CD4-positive, alpha-beta memory T cell (primary cell): Measurements from ENCODE around the gene PRKD2. TPM values are rescaled to one million over a fixed set of nuclear protein-coding genes. Genes with fewer than 3 reads are reported as not detected.

Experiments
- CTCF ChIA-PET: fragments of 350-600 bp; sonication (Branson Sonifier 250); formaldehyde crosslinking; loops from one replicate; lab custom pipeline; 2021; ENCODE audit warnings: inconsistent platforms; ENCODE audit not compliant: partially characterized antibody; lab: Charles Lee
- POLR2A ChIA-PET: fragments of 350-600 bp; sonication (Branson Sonifier 250); formaldehyde crosslinking; loops from one replicate; lab custom pipeline; 2021; ENCODE audit not compliant: partially characterized antibody; lab: Charles Lee
- DNase-seq, 5 donors: peaks; one replicate each; pipeline versions ENCODE4 v3.0.0 to v3.0.0-alpha.2; 2020 to 2022; ENCODE audit warnings: mixed read lengths in 1 of 5
- H3K27ac ChIP-seq: one replicate; pipeline ENCODE4 v1.7.0; 2013; ENCODE audit warnings: low read depth, low read length
- H3K27me3 ChIP-seq: 2 replicates; pipeline ENCODE4 v1.7.0; 2013; ENCODE audit warnings: mild to moderate bottlenecking, low read length, moderate library complexity; ENCODE audit not compliant: insufficient read depth
- H3K36me3 ChIP-seq: 2 replicates; pipeline ENCODE4 v1.7.0; 2013; ENCODE audit warnings: mild to moderate bottlenecking, low read length, moderate library complexity; ENCODE audit not compliant: insufficient read depth
- H3K4me1 ChIP-seq: 2 replicates; pipeline ENCODE4 v1.7.0; 2013; ENCODE audit warnings: mild to moderate bottlenecking, low read length, moderate library complexity; ENCODE audit not compliant: insufficient read depth
- H3K4me3 ChIP-seq, 2 donors: one replicate each; pipeline ENCODE4 v1.7.0; 2013; ENCODE audit warnings: low read length in 2 of 2, mild to moderate bottlenecking in 1 of 2
- H3K9me3 ChIP-seq, 2 donors: one replicate each; pipeline ENCODE4 v1.7.0; 2013; ENCODE audit warnings: low read length in 2 of 2, control low read depth in 1 of 2; ENCODE audit not compliant: control insufficient read depth in 1 of 2
- H3K27ac Mint-ChIP-seq, 7 donors: one replicate each; pipeline ENCODE4 v1.8.0; 2020 to 2021; ENCODE audit warnings: mixed read lengths in 7 of 7, mild to moderate bottlenecking in 6 of 7, inconsistent platforms in 3 of 7, moderate library complexity in 3 of 7
- H3K27me3 Mint-ChIP-seq, 2 donors: one replicate each; pipeline ENCODE4 v1.8.0; 2020 to 2021; ENCODE audit warnings: mixed read lengths in 2 of 2
- H3K36me3 Mint-ChIP-seq, 2 donors: one replicate each; pipeline ENCODE4 v1.8.0; 2020 to 2021; ENCODE audit warnings: mixed read lengths in 2 of 2, inconsistent platforms in 1 of 2, mild to moderate bottlenecking in 1 of 2
- H3K4me1 Mint-ChIP-seq, 4 donors: one replicate each; pipeline ENCODE4 v1.8.0; 2020 to 2021; ENCODE audit warnings: mixed read lengths in 4 of 4, mild to moderate bottlenecking in 1 of 4
- H3K4me3 Mint-ChIP-seq, 8 donors: one replicate each; pipeline ENCODE4 v1.8.0; 2020 to 2021; ENCODE audit warnings: mixed read lengths in 8 of 8, mild to moderate bottlenecking in 7 of 8, moderate library complexity in 6 of 8, inconsistent platforms in 3 of 8
- H3K9me3 Mint-ChIP-seq, 8 donors: one replicate each; pipeline ENCODE4 v1.8.0; 2020 to 2021; ENCODE audit warnings: mixed read lengths in 8 of 8, mild to moderate bottlenecking in 5 of 8, inconsistent platforms in 3 of 8, moderate library complexity in 1 of 8
- intact Hi-C: fragments of 100-400 bp; cut with micrococcal nuclease; formaldehyde crosslinking; loops from one replicate; pipeline ENCODE4 v1.15.1; 2023
- polyA plus RNA-seq, 2 donors: library from polyadenylated mRNA; unstranded; fragments of 300-500 nt; fragmentation: Illumina TruSeq; gene quantifications; one replicate each; pipeline ENCODE4 v1.2.3, GENCODE V29; 2021
- total RNA-seq, 2 experiments: library from RNA; stranded (reverse); gene quantifications; one replicate each; pipeline ENCODE4 v1.2.3, GENCODE V29; 2021

The PRKD2 gene
- total and polyA plus RNA-seq, 4 experiments from 2014 or later, result 27.6 to 122 (median 102) TPM

DNA sequence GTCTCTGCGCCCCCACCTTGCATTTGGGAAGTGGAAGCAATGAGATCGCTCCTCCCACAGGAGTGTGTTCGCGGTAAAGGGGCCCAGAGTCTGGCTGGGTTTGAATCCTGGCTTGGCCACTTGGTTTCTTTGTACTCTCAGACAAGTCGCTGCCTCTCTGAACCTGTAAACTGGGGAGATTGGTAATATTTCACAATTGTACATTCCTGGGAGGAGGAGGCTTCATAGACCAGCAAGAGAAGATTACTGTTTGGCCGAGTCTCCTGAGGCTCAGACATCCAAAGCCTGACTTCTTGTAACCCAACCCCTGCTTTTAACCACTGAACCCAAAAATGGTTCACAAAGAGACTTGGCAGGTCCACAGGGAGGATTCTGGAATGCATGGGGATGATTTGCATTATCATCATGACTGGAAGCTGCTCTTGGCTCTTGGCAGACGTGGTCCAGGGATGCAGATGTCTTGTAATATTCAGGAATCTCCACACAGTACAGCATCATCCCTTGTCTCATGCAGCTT lies 43.0 kb upstream of the PRKD2 start:
- Mint-ChIP-seq H3K9me3 (no peaks in the 10 kb centered on the region), H3K4me1 (peaks cover 0 to 5% (median 0%) of the 10 kb centered on the region in 4 donors), H3K36me3 (peaks cover 0 to 6% of the 10 kb centered on the region in 2 donors), H3K27ac (no peak overlapping the region), H3K4me3 (no peak overlapping the region), H3K27me3 (no peaks in the 10 kb centered on the region)
- no peak for DNase-seq
- intact Hi-C loops, result no loop called here
- Histone ChIP-seq H3K27ac (no peak overlapping the region), H3K9me3 (no peaks in the 10 kb centered on the region), H3K4me3 (no peak overlapping the region), H3K36me3 (no peaks in the 10 kb centered on the region), H3K4me1 (no peaks in the 10 kb centered on the region), H3K27me3 (no peaks in the 10 kb centered on the region)
- ChIA-PET CTCF (interaction anchor here (1.2 to 15.7 kb wide), 3 partner anchors 10 to 83 kb away, joined by 3 to 335 read pairs (median 14); no protein-coding TSS in a partner anchor), POLR2A (no interaction called here)

DNA sequence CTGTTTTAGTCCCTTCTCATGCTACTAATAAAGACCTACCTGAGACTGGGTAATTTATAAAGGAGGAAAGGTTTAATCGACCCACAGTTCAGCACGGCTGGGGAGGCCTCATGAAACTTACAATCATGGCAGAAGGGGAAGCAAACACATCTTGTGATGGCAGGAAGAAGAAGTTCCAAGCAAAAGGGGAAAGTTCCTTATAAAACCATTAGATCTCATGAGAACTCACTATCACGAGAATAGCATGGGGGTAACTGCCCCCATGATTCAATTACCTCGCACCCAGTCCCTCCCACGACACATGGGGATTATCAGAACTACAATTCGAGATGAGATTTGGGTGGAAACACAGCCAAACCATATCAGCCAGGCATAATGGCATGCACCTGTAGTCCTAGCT lies 42.3 kb upstream of the PRKD2 start:
- no peak overlapping the region for H3K4me3 ChIP-seq
- H3K36me3 Mint-ChIP-seq, result peaks cover 0 to 6% of the 10 kb centered on the region in 2 donors
- DNase-seq, result no peak
- CTCF ChIA-PET, result interaction anchor here (1.7 to 15.7 kb wide), 6 partner anchors 8 to 254 kb away, joined by 7 to 335 read pairs (median 16); no protein-coding TSS in a partner anchor
- no peaks in the 10 kb centered on the region for H3K9me3 ChIP-seq
- H3K27ac ChIP-seq, result no peak overlapping the region
- intact Hi-C loops, result no loop called here
- H3K27ac Mint-ChIP-seq, result peak overlapping the region in 1 of 7 donors; percentile 52
- no peaks in the 10 kb centered on the region for H3K27me3 ChIP-seq
- no peak overlapping the region for H3K4me3 Mint-ChIP-seq
- H3K4me1 Mint-ChIP-seq, result peaks cover 0 to 5% (median 0%) of the 10 kb centered on the region in 4 donors
- H3K36me3 ChIP-seq, result no peaks in the 10 kb centered on the region
- POLR2A ChIA-PET, result no interaction called here
- no peaks in the 10 kb centered on the region for H3K4me1 ChIP-seq
- no peaks in the 10 kb centered on the region for H3K9me3 Mint-ChIP-seq
- no peaks in the 10 kb centered on the region for H3K27me3 Mint-ChIP-seq

DNA sequence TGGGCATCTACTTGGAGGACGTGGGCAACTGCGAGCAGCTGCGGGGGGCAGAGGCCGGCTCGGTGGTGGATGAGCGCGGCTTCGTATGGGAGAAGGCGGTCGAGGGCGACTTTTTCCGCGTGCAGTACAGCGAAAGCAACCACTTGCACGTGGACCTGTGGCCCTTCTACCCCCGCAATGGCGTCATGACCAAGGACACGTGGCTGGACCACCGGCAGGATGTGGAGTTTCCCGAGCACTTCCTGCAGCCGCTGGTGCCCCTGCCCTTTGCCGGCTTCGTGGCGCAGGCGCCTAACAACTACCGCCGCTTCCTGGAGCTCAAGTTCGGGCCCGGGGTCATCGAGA lies 39.6 kb upstream of the PRKD2 start:
- POLR2A ChIA-PET, result interaction anchor here (2.7 kb wide), 1 partner anchor 84 kb away, joined by 15 read pairs; no protein-coding TSS in a partner anchor

DNA sequence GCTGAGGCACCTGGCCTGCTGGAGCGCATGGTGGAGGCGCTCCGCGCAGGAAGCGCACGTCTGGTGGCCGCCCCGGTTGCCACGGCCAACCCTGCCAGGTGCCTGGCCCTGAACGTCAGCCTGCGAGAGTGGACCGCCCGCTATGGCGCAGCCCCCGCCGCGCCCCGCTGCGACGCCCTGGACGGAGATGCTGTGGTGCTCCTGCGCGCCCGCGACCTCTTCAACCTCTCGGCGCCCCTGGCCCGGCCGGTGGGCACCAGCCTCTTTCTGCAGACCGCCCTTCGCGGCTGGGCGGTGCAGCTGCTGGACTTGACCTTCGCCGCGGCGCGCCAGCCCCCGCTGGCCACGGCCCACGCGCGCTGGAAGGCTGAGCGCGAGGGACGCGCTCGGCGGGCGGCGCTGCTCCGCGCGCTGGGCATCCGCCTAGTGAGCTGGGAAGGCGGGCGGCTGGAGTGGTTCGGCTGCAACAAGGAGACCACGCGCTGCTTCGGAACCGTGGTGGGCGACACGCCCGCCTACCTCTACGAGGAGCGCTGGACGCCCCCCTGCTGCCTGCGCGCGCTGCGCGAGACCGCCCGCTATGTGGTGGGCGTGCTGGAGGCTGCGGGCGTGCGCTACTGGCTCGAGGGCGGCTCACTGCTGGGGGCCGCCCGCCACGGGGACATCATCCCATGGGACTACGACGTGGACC lies 39.1 kb upstream of the PRKD2 start:
- Mint-ChIP-seq H3K36me3 (peaks cover 0 to 19% of the 10 kb centered on the region in 2 donors), H3K4me1 (peaks cover 5 to 9% (median 6%) of the 10 kb centered on the region in 4 donors), H3K4me3 (no peak overlapping the region), H3K27ac (no peak overlapping the region), H3K9me3 (no peaks in the 10 kb centered on the region), H3K27me3 (no peaks in the 10 kb centered on the region)
- Histone ChIP-seq H3K27me3 (no peaks in the 10 kb centered on the region), H3K27ac (no peak overlapping the region), H3K4me3 (no peak overlapping the region), H3K9me3 (no peaks in the 10 kb centered on the region), H3K4me1 (no peaks in the 10 kb centered on the region), H3K36me3 (no peaks in the 10 kb centered on the region)
- DNase-seq, result no peak
- ChIA-PET POLR2A (interaction anchor here (2.7 kb wide), 1 partner anchor 85 kb away, joined by 15 read pairs; no protein-coding TSS in a partner anchor), CTCF (interaction anchor here (0.6 to 15.7 kb wide), 13 partner anchors 7 to 112 kb away, joined by 3 to 335 read pairs (median 5); no protein-coding TSS in a partner anchor)
- intact Hi-C loops, result loop anchor here (2.0 kb wide), 2 partner anchors 31 to 235 kb away; no protein-coding TSS in a partner anchor

More for the DNA sequence above, 39.6 kb upstream of the PRKD2 start:
- no peak overlapping the region for H3K4me3 Mint-ChIP-seq
- no peak for DNase-seq
- peaks cover 5 to 9% (median 6%) of the 10 kb centered on the region in 4 donors for H3K4me1 Mint-ChIP-seq
- H3K9me3 ChIP-seq, result no peaks in the 10 kb centered on the region
- intact Hi-C loops, result loop anchor here (2.0 kb wide), 2 partner anchors 30 to 234 kb away; no protein-coding TSS in a partner anchor
- no peak overlapping the region for H3K27ac Mint-ChIP-seq
- peaks cover 0 to 19% of the 10 kb centered on the region in 2 donors for H3K36me3 Mint-ChIP-seq
- no peaks in the 10 kb centered on the region for H3K27me3 ChIP-seq
- H3K4me1 ChIP-seq, result no peaks in the 10 kb centered on the region
- no peaks in the 10 kb centered on the region for H3K36me3 ChIP-seq
- CTCF ChIA-PET, result interaction anchor here (0.6 to 15.7 kb wide), 10 partner anchors 8 to 112 kb away, joined by 3 to 335 read pairs (median 4); no protein-coding TSS in a partner anchor
- H3K27me3 Mint-ChIP-seq, result no peaks in the 10 kb centered on the region
- H3K4me3 ChIP-seq, result no peak overlapping the region
- no peaks in the 10 kb centered on the region for H3K9me3 Mint-ChIP-seq
- no peak overlapping the region for H3K27ac ChIP-seq

DNA sequence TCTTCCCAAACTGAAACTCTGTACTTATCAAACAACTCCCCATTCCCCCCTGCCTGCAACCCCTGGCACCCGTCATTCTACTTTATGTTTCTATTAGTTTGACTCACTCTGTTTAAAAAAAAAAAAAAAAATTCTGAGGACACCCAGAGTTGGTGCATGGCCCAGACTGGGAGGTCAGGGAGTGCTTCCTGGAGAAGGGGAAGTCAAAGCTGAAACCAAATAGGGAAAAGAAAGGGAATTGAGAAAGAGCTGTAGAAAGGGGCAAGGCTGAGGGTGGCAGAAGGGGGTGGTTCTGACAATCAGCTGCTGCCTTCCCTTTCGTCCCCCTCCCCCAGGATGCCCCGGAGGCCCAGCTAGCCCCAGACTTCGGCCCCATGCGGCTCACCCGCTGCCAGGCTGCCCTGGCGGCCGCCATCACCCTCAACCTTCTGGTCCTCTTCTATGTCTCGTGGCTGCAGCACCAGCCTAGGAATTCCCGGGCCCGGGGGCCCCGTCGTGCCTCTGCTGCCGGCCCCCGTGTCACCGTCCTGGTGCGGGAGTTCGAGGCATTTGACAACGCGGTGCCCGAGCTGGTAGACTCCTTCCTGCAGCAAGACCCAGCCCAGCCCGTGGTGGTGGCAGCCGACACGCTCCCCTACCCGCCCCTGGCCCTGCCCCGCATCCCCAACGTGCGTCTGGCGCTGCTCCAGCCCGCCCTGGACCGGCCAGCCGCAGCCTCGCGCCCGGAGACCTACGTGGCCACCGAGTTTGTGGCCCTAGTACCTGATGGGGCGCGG lies 38.4 kb upstream of the PRKD2 start:
- Histone ChIP-seq H3K4me1 (no peaks in the 10 kb centered on the region), H3K27ac (no peak overlapping the region), H3K4me3 (no peak overlapping the region), H3K9me3 (no peaks in the 10 kb centered on the region), H3K27me3 (no peaks in the 10 kb centered on the region), H3K36me3 (no peaks in the 10 kb centered on the region)
- Mint-ChIP-seq H3K27me3 (no peaks in the 10 kb centered on the region), H3K4me3 (no peak overlapping the region), H3K9me3 (no peaks in the 10 kb centered on the region), H3K36me3 (peaks cover 0 to 22% of the 10 kb centered on the region in 2 donors), H3K27ac (peak overlapping the region in 1 of 7 donors; percentile 55), H3K4me1 (peaks cover 5 to 9% (median 7%) of the 10 kb centered on the region in 4 donors)
- CTCF ChIA-PET, result interaction anchor here (1.0 to 15.7 kb wide), 8 partner anchors 12 to 237 kb away, joined by 3 to 335 read pairs (median 10); no protein-coding TSS in a partner anchor
- DNase-seq, result no peak
- POLR2A ChIA-PET, result interaction anchor here (0.7 kb wide), 1 partner anchor 143 kb away, joined by 5 read pairs; no protein-coding TSS in a partner anchor
- intact Hi-C loops, result no loop called here

DNA sequence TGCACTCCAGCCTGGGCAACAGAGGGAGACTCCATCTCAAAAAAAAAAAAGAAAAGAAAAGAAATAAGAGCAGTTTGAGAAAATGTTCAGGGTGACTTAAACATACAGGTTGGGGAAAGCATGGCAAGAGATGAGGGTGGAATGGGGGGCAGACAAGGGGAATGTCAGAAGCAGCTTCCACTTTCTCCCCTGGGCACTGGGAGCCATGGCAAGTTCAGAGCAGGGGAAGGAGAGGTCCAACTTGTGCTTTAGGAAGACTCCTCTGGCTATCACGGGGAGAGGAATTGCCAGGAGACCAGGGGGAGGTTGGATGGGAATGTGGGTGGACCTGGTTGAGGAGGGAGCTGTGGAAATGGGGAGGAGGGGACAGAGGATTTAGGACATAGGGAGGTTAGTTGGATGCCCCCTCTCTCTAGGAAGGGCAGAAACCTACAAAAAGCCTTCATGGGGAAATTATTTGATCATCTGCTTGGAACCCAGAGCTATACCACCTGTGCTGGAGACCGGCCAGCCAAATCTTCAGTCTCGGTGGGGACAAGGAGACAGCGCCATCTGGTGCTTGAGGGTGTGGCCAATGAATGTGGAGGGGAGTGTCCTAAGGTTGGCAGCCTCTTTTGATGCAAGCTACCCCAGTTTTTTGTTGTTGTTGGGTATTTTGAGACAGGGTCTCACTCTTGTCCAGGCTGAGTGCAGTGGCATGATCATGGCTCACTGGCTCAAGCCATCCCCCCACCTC lies 36.7 kb upstream of the PRKD2 start:
- H3K27me3 ChIP-seq, result no peaks in the 10 kb centered on the region
- DNase-seq, result peak; percentile 62 to 80 (median 68)
- Mint-ChIP-seq H3K27me3 (no peaks in the 10 kb centered on the region), H3K4me1 (peaks cover 6 to 13% (median 10%) of the 10 kb centered on the region in 4 donors), H3K9me3 (no peaks in the 10 kb centered on the region), H3K27ac (peak overlapping the region in 5 of 7 donors; percentile 22 to 73 (median 57)), H3K36me3 (peaks cover 4 to 26% of the 10 kb centered on the region in 2 donors), H3K4me3 (no peak overlapping the region)
- ChIA-PET CTCF (interaction anchor here (0.6 to 15.7 kb wide), 29 partner anchors 11 to 372 kb away, joined by 3 to 335 read pairs (median 4); partner anchors contain the start of gene AP2S1), POLR2A (interaction anchor here (0.9 to 1.6 kb wide), 5 partner anchors 31 to 87 kb away, joined by 3 to 5 read pairs (median 5); no protein-coding TSS in a partner anchor)
- no peak overlapping the region for H3K4me3 ChIP-seq
- no peaks in the 10 kb centered on the region for H3K4me1 ChIP-seq
- peaks cover 3% of the 10 kb centered on the region for H3K36me3 ChIP-seq
- no peaks in the 10 kb centered on the region for H3K9me3 ChIP-seq
- intact Hi-C loops, result loop anchor here (1.0 kb wide), 2 partner anchors 49 to 224 kb away; no protein-coding TSS in a partner anchor
- H3K27ac ChIP-seq, result no peak overlapping the region
